ENCODE results near the gene SERHL2.
"Not testable (repeated sequence)": the region's sequence is repeated elsewhere in the genome, so short reads cannot be mapped to it uniquely, and the experiment has no call there.

SERHL2 gene

GRCh38 chr22:42575996-42576574 is 22.3 kb downstream of the SERHL2 start:
- DNase-seq = not testable (repeated sequence)

- not testable (repeated sequence) for DNase-seq
Measured at GRCh38 chr22:42577141-42577540, 23.4 kb downstream of the SERHL2 start.

- DNase-seq = no peak
Measured at GRCh38 chr22:42577623-42578240, 24.0 kb downstream of the SERHL2 start.

DNA sequence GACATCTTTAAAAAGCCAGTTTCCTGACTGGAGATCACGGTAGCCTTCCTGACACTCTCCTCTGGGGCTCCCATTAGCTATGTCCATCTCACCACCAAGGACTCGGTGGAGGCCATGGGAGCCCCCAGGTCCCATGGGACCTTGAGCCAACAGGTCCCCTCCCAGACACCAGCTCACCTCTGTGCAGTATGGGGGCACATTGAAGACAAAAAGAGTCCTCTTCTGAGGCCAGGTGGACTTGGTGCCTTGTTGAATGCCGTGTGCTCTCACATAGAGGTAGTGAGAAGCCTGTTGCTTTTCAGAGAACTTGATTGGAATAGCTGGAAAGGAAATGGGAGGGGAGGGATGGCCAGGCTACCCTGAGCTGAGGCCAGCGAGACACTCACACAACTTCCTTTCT is 26.3 kb downstream of the SERHL2 start:
- DNase-seq = not testable (repeated sequence)

- DNase-seq = not testable (repeated sequence)
Measured at GRCh38 chr22:42581194-42581761, 27.5 kb downstream of the SERHL2 start.

DNA sequence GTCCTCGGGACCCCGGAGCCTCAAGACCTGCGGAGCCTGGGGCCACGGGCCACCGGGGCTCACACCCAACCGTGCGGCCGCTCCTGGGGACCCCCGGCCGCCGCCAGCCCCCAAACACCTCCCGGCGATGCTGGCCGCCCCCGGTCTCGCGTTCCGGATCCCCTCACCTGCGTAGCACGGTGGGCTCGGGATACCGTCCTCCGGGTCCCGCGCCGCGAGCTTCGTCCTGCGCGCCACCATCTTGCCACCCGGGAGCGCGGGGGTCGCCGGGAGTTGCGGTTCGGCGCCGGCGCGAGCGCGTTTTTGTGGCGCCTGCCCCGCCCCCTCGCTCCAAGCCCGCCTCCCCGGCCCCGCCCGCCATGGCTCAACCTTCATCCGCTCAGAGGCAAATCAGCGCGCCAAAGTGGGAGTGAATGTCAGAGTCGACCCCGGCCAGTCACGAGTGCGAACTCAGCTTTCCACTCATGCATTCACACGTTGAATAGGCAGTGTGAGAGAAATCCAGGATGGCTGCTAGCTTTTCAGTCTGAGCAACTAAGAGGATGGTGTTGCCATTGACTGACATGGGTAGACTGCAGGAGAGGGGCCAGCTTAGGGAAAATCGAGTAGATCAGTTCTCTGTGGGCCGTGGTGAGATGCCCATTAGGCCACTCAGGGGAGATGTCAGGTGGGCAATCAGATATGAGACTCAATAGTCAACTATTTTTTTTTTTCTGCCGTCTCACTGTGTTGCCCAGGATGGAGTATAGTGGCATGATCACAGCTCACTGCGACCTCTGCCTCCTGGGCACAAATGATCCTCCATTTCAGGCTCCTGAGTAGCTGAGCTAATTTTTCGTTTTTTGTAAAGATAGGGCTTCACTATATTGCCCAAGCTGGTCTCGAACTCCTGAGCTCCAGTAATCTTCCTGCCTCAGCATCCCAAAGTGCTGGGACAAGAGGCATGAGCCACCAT is 28.3 kb downstream of the SERHL2 start:
- DNase-seq = peak; percentile 87 to 90

DNA sequence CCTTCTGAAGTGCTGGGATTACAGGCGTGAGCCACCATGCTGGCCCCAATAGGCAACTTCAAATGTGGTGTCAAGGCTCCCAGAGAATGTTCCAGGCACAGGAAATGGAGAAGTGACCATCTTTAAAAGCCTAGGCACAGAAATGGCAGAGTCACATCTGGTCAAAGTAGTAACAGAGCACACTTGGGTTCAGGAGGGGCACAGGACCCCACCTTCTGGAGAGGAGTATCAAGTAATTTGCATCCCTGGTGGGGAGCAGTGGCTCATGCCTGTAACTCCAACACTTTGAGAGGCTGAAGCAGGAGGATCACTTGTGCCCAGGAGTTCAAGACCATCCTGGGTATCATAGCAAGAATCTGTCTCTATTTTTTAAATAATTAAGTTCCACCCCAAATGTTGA is 29.2 kb downstream of the SERHL2 start:
- DNase-seq = no peak

GRCh38 chr22:42584364-42584940 is 30.7 kb downstream of the SERHL2 start:
- no peak for DNase-seq

- DNase-seq = no peak
Measured at GRCh38 chr22:42585096-42585495, 31.3 kb downstream of the SERHL2 start.

- DNase-seq = no peak
Measured at GRCh38 chr22:42586381-42586780, 32.6 kb downstream of the SERHL2 start.

- no peak for DNase-seq
Measured at GRCh38 chr22:42587588-42588175, 33.9 kb downstream of the SERHL2 start.

DNA sequence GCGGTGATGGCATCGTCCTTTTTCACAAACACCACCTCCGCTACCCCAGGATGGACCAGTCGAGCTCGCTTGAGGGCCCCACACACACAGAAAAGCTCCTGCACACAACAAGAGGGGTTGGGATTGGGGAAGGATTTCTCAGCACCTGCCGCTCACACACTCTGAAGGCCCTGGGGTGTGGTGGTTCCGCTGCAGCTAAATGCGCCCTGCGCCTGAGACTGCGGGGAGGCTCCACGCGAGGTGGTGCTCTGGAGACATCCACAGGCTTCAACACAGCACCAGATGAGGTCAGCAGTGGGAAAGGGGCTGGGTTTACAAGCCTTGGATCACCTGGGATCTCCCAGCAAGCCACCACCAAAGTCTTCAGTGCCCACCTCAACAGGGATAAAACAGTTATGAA is 38.2 kb downstream of the SERHL2 start:
- DNase-seq = no peak

- DNase-seq = no peak
Measured at GRCh38 chr22:42595434-42595833, 41.7 kb downstream of the SERHL2 start.

DNA sequence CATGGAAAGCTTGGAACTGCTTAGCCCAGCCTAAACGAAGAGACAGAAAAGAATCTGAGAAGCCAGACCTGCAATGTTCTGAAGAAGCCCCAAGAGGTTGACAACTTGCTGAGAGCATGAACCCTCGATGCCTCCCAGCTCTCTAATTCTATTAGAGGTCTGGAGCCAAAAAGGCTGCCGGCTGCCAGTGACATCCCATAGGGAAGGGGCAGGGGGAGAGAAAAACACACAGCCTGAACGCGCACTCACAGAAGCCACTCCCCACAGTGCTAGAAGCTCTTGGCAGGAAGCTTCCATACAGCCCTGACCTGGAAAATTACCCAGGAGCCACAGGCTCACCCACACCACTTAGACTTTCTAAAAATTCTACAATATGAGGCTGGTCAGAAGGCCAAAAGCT is 42.6 kb downstream of the SERHL2 start:
- DNase-seq = no peak

DNA sequence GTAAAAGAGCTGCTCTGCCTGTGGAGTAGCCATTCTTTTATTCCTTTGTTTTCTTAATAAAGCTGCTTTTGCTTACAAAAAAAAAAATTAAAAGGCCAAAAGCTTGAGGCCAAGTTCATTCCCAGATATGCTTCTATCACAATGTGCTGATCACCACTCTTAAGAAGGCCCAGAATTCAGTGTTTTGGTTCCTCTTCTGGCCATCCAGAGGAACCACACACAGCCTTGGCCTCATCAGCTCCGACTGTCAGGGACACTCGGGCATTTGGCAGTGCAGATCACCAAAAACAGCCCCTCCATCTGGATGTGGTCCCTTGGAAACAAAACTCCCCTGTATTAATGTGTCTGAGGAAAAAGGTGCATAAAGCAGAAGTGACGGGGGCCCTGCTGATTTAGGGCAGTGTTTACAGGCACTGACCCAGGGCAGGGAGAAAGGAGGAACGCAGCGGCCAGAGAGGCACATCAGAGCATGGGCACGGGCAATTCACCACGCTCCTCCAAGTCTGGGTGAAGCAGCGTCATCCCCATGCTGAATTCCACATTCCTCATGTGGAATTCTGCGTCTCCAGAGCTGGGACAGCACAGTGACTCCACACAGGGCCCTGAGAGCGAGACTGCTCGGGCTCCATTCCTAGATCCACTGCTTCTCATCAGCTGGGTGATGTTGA is 43.2 kb downstream of the SERHL2 start:
- DNase-seq = no peak

DNA sequence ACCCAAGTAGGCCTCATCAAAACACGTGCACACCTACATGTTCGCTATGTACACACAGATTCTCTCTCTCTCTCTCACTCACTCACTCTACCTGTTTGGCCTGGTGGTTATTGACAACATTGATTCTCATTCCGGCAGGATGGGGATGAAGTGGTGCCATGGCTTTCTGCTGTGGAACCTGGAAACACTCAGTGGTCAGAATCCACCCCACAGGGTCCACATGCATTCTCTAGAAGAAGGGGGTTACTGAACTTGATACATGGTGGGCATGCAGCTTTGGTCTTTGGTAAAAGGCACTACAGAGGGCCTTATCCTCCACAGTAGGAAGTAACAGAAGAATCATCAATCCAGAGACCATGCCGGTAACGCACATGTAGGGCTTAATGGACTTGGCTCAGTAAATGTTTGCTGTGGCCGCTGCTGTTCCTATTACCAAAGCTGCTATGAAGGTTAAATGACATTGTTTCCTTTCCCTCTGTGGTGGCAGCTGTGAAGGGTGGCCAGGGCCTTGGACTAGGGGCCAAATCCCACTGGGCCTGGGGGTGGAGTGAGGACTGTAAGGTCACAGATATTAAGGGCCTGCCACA is 48.2 kb downstream of the SERHL2 start:
- no peak for DNase-seq

- no peak for DNase-seq
Measured at GRCh38 chr22:42602470-42602869, 48.7 kb downstream of the SERHL2 start.

DNA sequence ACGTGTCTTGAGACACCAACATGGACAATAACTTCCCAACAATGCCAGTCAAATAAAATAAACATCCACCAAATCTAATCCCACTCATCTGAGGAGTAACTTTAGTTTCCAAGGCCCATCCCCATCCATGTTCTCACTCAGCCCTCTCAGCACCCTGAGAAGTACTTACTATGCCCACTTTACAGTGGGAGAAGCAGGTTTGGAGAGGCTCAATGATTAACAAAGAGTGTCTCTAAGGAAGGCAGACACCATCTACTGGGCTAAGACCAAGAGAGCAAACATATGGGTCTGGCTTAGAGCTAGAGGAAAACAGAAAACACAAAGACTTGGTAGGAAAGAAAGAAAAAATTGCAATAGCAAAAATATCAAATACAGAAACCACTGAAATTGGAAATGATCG is 49.7 kb downstream of the SERHL2 start:
- no peak for DNase-seq

GRCh38 chr22:42604403-42604802 is 50.6 kb downstream of the SERHL2 start:
- no peak for DNase-seq

DNA sequence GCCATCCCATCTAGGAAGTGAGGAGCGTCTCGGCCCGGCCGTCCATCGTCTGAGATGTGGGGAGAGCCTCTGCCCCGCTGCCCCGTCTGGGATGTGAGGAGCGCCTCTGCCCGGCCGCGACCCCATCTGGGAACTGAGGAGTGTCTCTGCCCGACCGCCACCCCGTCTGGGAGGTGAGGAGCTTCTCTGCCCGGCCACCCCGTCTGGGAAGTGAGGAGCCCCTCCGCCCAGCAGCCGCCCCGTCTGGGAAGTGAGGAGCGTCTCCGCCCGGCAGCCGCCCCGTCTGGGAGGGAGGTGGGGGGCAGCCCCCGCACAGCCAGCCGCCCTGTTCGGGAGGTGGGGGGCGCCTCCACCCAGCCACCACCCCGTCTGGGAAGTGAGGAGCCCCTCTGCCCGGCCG is 53.9 kb downstream of the SERHL2 start:
- not testable (repeated sequence) for DNase-seq

- DNase-seq = no peak
Measured at GRCh38 chr22:42608136-42608822, 54.5 kb downstream of the SERHL2 start.
